Trophoblast cell (in vitro differentiated cells and primary cell): ENCODE data around the gene FAM3D.

Experiments used
- DNase-seq, 2 donors: peaks; one replicate each; pipeline ENCODE4 v3.0.0-alpha.2; 2016
- H2AFZ ChIP-seq: 2 replicates; pipeline ENCODE4 v1.6.1; 2013; ENCODE audit warnings: low read length, moderate library complexity, mild to moderate bottlenecking; ENCODE audit not compliant: insufficient read depth, poor library complexity
- H2AK5ac ChIP-seq: 2 replicates; pipeline ENCODE4 v1.6.1; 2013; ENCODE audit warnings: mild to moderate bottlenecking, low read length
- H2BK120ac ChIP-seq: 2 replicates; pipeline ENCODE4 v1.6.1; 2013; ENCODE audit warnings: low read length, mild to moderate bottlenecking, moderate library complexity; ENCODE audit not compliant: insufficient read depth, poor library complexity
- H2BK12ac ChIP-seq: 2 replicates; pipeline ENCODE4 v1.6.1; 2013; ENCODE audit warnings: mild to moderate bottlenecking, low read length, moderate library complexity
- H2BK5ac ChIP-seq: 2 replicates; pipeline ENCODE4 v1.6.1; 2013; ENCODE audit warnings: low read length, low read depth, moderate library complexity, mild to moderate bottlenecking; ENCODE audit not compliant: poor library complexity
- H3K14ac ChIP-seq: 2 replicates; pipeline ENCODE4 v1.6.1; 2013; ENCODE audit warnings: mild to moderate bottlenecking, low read length
- H3K18ac ChIP-seq: 2 replicates; pipeline ENCODE4 v1.6.1; 2013; ENCODE audit warnings: mild to moderate bottlenecking, low read length
- H3K23ac ChIP-seq: 2 replicates; pipeline ENCODE4 v1.6.1; 2013; ENCODE audit warnings: low read length
- H3K27ac ChIP-seq: 2 replicates; pipeline ENCODE4 v1.5.1; 2013; ENCODE audit warnings: low read depth, mild to moderate bottlenecking, inconsistent platforms, low read length, moderate library complexity
- H3K27me3 ChIP-seq: 2 replicates; pipeline ENCODE4 v1.6.1; 2013; ENCODE audit warnings: inconsistent platforms, mild to moderate bottlenecking, low read length, moderate library complexity; ENCODE audit not compliant: insufficient read depth
- H3K36me3 ChIP-seq, 2 experiments: 1 replicate in 1 of 2; 2 replicates in 1 of 2; pipeline ENCODE4 v1.6.1; 2013; ENCODE audit warnings: low read length in 2 of 2, mild to moderate bottlenecking in 2 of 2, moderate library complexity in 1 of 2; ENCODE audit not compliant: insufficient read depth in 2 of 2, control insufficient read depth in 1 of 2
- H3K4ac ChIP-seq: 2 replicates; pipeline ENCODE4 v1.6.1; 2013; ENCODE audit warnings: low read depth, mild to moderate bottlenecking, low read length, moderate library complexity
- H3K4me1 ChIP-seq, 2 experiments: 1 replicate in 1 of 2; 2 replicates in 1 of 2; pipeline ENCODE4 v1.6.1; 2013; ENCODE audit warnings: low read length in 2 of 2, mild to moderate bottlenecking in 2 of 2, moderate library complexity in 1 of 2; ENCODE audit not compliant: insufficient read depth in 2 of 2, control insufficient read depth in 1 of 2
- H3K4me2 ChIP-seq: 2 replicates; pipeline ENCODE4 v1.6.1; 2013; ENCODE audit warnings: inconsistent platforms, mild to moderate bottlenecking, low read length, moderate library complexity
- H3K4me3 ChIP-seq: 2 replicates; pipeline ENCODE4 v1.5.1; 2013; ENCODE audit warnings: mild to moderate bottlenecking, low read depth, low read length, inconsistent platforms
- H3K79me1 ChIP-seq: one replicate; pipeline ENCODE4 v1.6.1; 2013; ENCODE audit warnings: low read length
- H3K79me2 ChIP-seq: 2 replicates; pipeline ENCODE4 v1.6.1; 2013; ENCODE audit warnings: low read length, mild to moderate bottlenecking; ENCODE audit not compliant: control insufficient read depth, insufficient read depth, poor library complexity
- H3K9ac ChIP-seq: 2 replicates; pipeline ENCODE4 v1.6.1; 2013; ENCODE audit warnings: mild to moderate bottlenecking, low read length
- H3K9me3 ChIP-seq: 2 replicates; pipeline ENCODE4 v1.6.1; 2013; ENCODE audit warnings: low read depth, mild to moderate bottlenecking, control low read depth, inconsistent platforms, low read length; ENCODE audit not compliant: insufficient read depth
- H4K12ac ChIP-seq: 2 replicates; pipeline ENCODE4 v1.6.1; 2013; ENCODE audit warnings: low read depth, mild to moderate bottlenecking, low read length, moderate library complexity
- H4K8ac ChIP-seq: 2 replicates; pipeline ENCODE4 v1.6.1; 2013; ENCODE audit warnings: low read depth, mild to moderate bottlenecking, low read length, moderate library complexity
- H4K91ac ChIP-seq: one replicate; pipeline ENCODE4 v1.6.1; 2013; ENCODE audit warnings: low read depth, mild to moderate bottlenecking, low read length, moderate library complexity
- WGBS: extraction: QIAGEN DNeasy Blood & Tissue Kit; methylation state at CpG from one replicate; pipeline ENCODE4 v1.1.7; 2013; ENCODE audit warnings: missing lambda C conversion rate; ENCODE audit not compliant: insufficient read length, insufficient coverage; ENCODE audit errors: extremely low coverage; 5-methylcytosine and 5-hydroxymethylcytosine counted together

Gene FAM3D

GRCh38 chr3:58683466-58683865, 16.9 kb upstream of the FAM3D start:
- H3K9me3 ChIP-seq, result peaks cover 9% of the 10 kb centered on the region
- H3K4me2 ChIP-seq, result no peak overlapping the region
- no peaks in the 10 kb centered on the region for H3K36me3 ChIP-seq
- no peak overlapping the region for H2AK5ac ChIP-seq
- no peak overlapping the region for H3K14ac ChIP-seq
- no peak overlapping the region for H3K27ac ChIP-seq
- no peak overlapping the region for H4K8ac ChIP-seq
- H3K4me1 ChIP-seq, result no peaks in the 10 kb centered on the region
- H3K18ac ChIP-seq, result no peak overlapping the region
- H3K79me2 ChIP-seq, result no peaks in the 10 kb centered on the region
- WGBS, result no CpG with 5 or more reads among the region's 4 CpGs
- no peak overlapping the region for H4K12ac ChIP-seq
- no peak overlapping the region for H3K9ac ChIP-seq
- no peak overlapping the region for H3K23ac ChIP-seq
- H3K79me1 ChIP-seq, result no peaks in the 10 kb centered on the region
- H3K4me3 ChIP-seq, result no peak overlapping the region
- DNase-seq, result no peak
- no peak overlapping the region for H2BK5ac ChIP-seq
- H2BK12ac ChIP-seq, result no peak overlapping the region
- H4K91ac ChIP-seq, result no peak overlapping the region
- no peak overlapping the region for H2BK120ac ChIP-seq
- H3K4ac ChIP-seq, result no peak overlapping the region
- H3K27me3 ChIP-seq, result no peaks in the 10 kb centered on the region
- no peak overlapping the region for H2AFZ ChIP-seq

- H3K36me3 ChIP-seq, result no peaks in the 10 kb centered on the region
- H3K27ac ChIP-seq, result no peak overlapping the region
- no peak overlapping the region for H3K4me3 ChIP-seq
- no peaks in the 10 kb centered on the region for H3K79me2 ChIP-seq
- H4K91ac ChIP-seq, result no peak overlapping the region
- H3K23ac ChIP-seq, result no peak overlapping the region
- no peak overlapping the region for H3K14ac ChIP-seq
- no peaks in the 10 kb centered on the region for H3K27me3 ChIP-seq
- H2BK5ac ChIP-seq, result no peak overlapping the region
- no peak overlapping the region for H3K4me2 ChIP-seq
- H3K9me3 ChIP-seq, result peaks cover 9% of the 10 kb centered on the region
- no peak overlapping the region for H4K8ac ChIP-seq
- no peak overlapping the region for H4K12ac ChIP-seq
- no peak overlapping the region for H3K18ac ChIP-seq
- DNase-seq, result no peak
- H3K79me1 ChIP-seq, result no peaks in the 10 kb centered on the region
- H3K4ac ChIP-seq, result no peak overlapping the region
- H2AK5ac ChIP-seq, result no peak overlapping the region
- no peak overlapping the region for H2AFZ ChIP-seq
- H2BK120ac ChIP-seq, result no peak overlapping the region
- H2BK12ac ChIP-seq, result no peak overlapping the region
- no peak overlapping the region for H3K9ac ChIP-seq
- WGBS, result no CpG with 5 or more reads among the region's 5 CpGs
- H3K4me1 ChIP-seq, result no peaks in the 10 kb centered on the region
Measured at GRCh38 chr3:58683001-58683458, 16.5 kb upstream of the FAM3D start.

GRCh38 chr3:58681863-58682262, 15.3 kb upstream of the FAM3D start:
- H3K18ac ChIP-seq, result no peak overlapping the region
- peaks cover 5% of the 10 kb centered on the region for H3K9me3 ChIP-seq
- H3K27me3 ChIP-seq, result no peaks in the 10 kb centered on the region
- H2BK120ac ChIP-seq, result no peak overlapping the region
- no peak overlapping the region for H4K12ac ChIP-seq
- no peaks in the 10 kb centered on the region for H3K79me2 ChIP-seq
- H3K14ac ChIP-seq, result no peak overlapping the region
- H3K4me3 ChIP-seq, result no peak overlapping the region
- no peak overlapping the region for H4K91ac ChIP-seq
- no peak overlapping the region for H3K23ac ChIP-seq
- H3K36me3 ChIP-seq, result no peaks in the 10 kb centered on the region
- DNase-seq, result no peak
- no peak overlapping the region for H2AK5ac ChIP-seq
- H2BK12ac ChIP-seq, result no peak overlapping the region
- H3K9ac ChIP-seq, result no peak overlapping the region
- no peak overlapping the region for H2AFZ ChIP-seq
- no peak overlapping the region for H4K8ac ChIP-seq
- no peak overlapping the region for H2BK5ac ChIP-seq
- H3K79me1 ChIP-seq, result no peaks in the 10 kb centered on the region
- no peak overlapping the region for H3K4me2 ChIP-seq
- no peaks in the 10 kb centered on the region for H3K4me1 ChIP-seq
- no peak overlapping the region for H3K4ac ChIP-seq
- no CpG with 5 or more reads among the region's 2 CpGs for WGBS
- H3K27ac ChIP-seq, result no peak overlapping the region

- Histone ChIP-seq H3K9me3 (peaks cover 4% of the 10 kb centered on the region), H3K36me3 (no peaks in the 10 kb centered on the region)
- no CpG with 5 or more reads among the region's 9 CpGs for WGBS
Measured at GRCh38 chr3:58680879-58681525, 14.4 kb upstream of the FAM3D start.

More at GRCh38 chr3:58680879-58681525, 14.4 kb upstream of the FAM3D start:
- no peak overlapping the region for H3K23ac ChIP-seq
- no peaks in the 10 kb centered on the region for H3K4me1 ChIP-seq
- H3K27ac ChIP-seq, result no peak overlapping the region
- H3K27me3 ChIP-seq, result no peaks in the 10 kb centered on the region
- H3K79me2 ChIP-seq, result no peaks in the 10 kb centered on the region
- no peak overlapping the region for H2AFZ ChIP-seq
- no peak overlapping the region for H3K4me3 ChIP-seq
- H2BK120ac ChIP-seq, result no peak overlapping the region
- no peak overlapping the region for H3K4ac ChIP-seq
- DNase-seq, result no peak
- H4K8ac ChIP-seq, result no peak overlapping the region
- H3K9ac ChIP-seq, result no peak overlapping the region
- no peak overlapping the region for H4K91ac ChIP-seq
- H3K4me2 ChIP-seq, result no peak overlapping the region
- no peak overlapping the region for H2BK12ac ChIP-seq
- H3K79me1 ChIP-seq, result no peaks in the 10 kb centered on the region
- H2BK5ac ChIP-seq, result no peak overlapping the region
- H3K14ac ChIP-seq, result no peak overlapping the region
- no peak overlapping the region for H2AK5ac ChIP-seq
- no peak overlapping the region for H4K12ac ChIP-seq
- H3K18ac ChIP-seq, result no peak overlapping the region
